Measurements from ENCODE around the gene CTNND1. TPM values are rescaled to one million over a fixed set of nuclear protein-coding genes. Genes with fewer than 3 reads are reported as not detected.

CTNND1 gene
- total RNA-seq, 1 experiment from 2014 or later, result 174 TPM

DNA sequence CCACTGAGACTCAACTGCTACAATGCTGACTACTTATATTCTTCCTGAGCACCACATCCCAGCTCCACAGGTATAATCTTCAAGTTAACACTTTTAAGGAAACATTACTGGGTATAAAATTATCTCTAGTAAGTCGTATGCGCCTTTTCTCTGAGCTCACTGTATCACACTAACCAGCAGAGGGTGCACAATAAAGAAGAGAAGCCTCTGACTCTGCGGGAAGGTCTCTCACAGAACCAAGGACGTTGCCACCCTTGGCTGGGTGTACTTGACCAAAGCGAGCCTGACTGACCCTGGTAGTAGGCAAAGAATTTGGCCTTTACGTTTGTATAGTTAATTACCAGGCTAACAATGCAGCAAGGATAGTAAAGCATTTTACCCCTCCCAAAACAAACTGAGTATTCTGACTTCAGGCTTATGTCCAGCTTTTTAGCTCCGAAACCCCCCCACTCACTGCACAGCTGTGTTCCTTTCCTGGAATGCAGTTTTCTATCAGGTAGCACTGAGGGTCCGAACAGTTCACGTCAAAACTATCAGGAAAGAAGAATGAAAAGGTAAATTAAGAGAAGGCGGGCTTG is 9.8 kb upstream of the CTNND1 start, which contains the start of gene BTBD18:
TSS of gene BTBD18 (minus strand) at position 144 of the 578 bp plus-strand sequence. CDS start 631 bp downstream, outside the sequence.
- Histone ChIP-seq H3K9me3 (ENCODE audit: low read depth, low read length, poor library complexity, severe bottlenecking) (no peaks in the 10 kb centered on the region), H3K4me1 (ENCODE audit: insufficient read depth, low read length, poor library complexity, severe bottlenecking) (no peaks in the 10 kb centered on the region), H3K4me3 (ENCODE audit: low read depth, low read length, poor library complexity, severe bottlenecking) (no peak within 1 kb of the TSS), H3K27me3 (replicated peaks; ENCODE audit: insufficient read depth, low read depth, low read length, poor library complexity) (no peaks in the 10 kb centered on the region), H3K27ac (ENCODE audit: low read depth, low read length, poor library complexity, severe bottlenecking) (no peak within 1 kb of the TSS), H3K36me3 (ENCODE audit: insufficient read depth, low read length, poor library complexity, severe bottlenecking) (no peaks in the 10 kb centered on the region)
- POLR2A ChIA-PET (ENCODE audit: low non-redundant PET), result interaction anchor here (0.6 to 1.4 kb wide), 3 partner anchors 10 to 49 kb away, joined by 3 to 8 read pairs (median 4); partner anchors contain the start of gene CTNND1
- no TSS peak for BruUV-seq (replicated peaks)
- DNase-seq (ENCODE audit: low spot score), result peak; percentile 76
- intact Hi-C loops (cut with micrococcal nuclease; ENCODE audit: unreplicated experiment), result loop anchor here (1.0 to 10.0 kb wide), 3 partner anchors 49 to 533 kb away; no protein-coding TSS in a partner anchor
- TF ChIP-seq, protein P1, sequence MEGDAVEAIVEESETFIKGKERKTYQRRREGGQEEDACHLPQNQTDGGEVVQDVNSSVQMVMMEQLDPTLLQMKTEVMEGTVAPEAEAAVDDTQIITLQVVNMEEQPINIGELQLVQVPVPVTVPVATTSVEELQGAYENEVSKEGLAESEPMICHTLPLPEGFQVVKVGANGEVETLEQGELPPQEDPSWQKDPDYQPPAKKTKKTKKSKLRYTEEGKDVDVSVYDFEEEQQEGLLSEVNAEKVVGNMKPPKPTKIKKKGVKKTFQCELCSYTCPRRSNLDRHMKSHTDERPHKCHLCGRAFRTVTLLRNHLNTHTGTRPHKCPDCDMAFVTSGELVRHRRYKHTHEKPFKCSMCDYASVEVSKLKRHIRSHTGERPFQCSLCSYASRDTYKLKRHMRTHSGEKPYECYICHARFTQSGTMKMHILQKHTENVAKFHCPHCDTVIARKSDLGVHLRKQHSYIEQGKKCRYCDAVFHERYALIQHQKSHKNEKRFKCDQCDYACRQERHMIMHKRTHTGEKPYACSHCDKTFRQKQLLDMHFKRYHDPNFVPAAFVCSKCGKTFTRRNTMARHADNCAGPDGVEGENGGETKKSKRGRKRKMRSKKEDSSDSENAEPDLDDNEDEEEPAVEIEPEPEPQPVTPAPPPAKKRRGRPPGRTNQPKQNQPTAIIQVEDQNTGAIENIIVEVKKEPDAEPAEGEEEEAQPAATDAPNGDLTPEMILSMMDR (conservative IDR thresholded peaks at IDR 0.05; ENCODE audit: low read depth, low read length), result peak; percentile 75
- no peak for TF ChIP-seq EZH2 (IDR thresholded peaks at IDR 0.05; ENCODE audit: borderline replicate concordance, low read depth, low read length, poor library complexity, severe bottlenecking)
- CTCF ChIA-PET, result interaction anchor here (1.0 to 3.5 kb wide), 4 partner anchors 10 to 49 kb away, joined by 4 to 89 read pairs (median 6); partner anchors contain the start of gene CTNND1

DNA sequence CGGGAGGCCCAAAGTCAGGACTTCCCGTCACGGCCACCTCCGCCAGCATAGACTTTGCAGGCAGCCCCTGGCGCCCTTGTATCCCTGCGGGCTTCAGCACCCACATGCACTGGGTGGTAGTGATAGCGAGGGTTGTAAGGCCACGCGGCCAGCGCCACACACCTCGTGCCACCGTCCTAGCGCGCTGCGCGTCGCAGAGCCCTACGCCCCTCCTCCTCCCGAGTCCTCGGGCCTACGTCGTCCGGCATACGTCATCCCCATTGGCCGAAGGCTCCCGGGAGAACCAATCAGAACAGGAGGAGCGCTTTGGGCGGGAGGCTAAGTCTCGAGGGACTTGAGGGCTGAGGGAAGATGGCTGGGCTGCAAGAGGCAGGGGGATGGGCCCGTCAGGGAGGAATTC is 8.6 kb upstream of the CTNND1 start:
- Histone ChIP-seq H3K4me3 (ENCODE audit: low read depth, low read length, poor library complexity, severe bottlenecking) (no peak overlapping the region), H3K4me1 (ENCODE audit: insufficient read depth, low read length, poor library complexity, severe bottlenecking) (no peaks in the 10 kb centered on the region), H3K27me3 (replicated peaks; ENCODE audit: insufficient read depth, low read depth, low read length, poor library complexity) (no peaks in the 10 kb centered on the region), H3K36me3 (ENCODE audit: insufficient read depth, low read length, poor library complexity, severe bottlenecking) (no peaks in the 10 kb centered on the region), H3K9me3 (ENCODE audit: low read depth, low read length, poor library complexity, severe bottlenecking) (no peaks in the 10 kb centered on the region), H3K27ac (ENCODE audit: low read depth, low read length, poor library complexity, severe bottlenecking) (no peak overlapping the region)
- peak; percentile 29 for DNase-seq (ENCODE audit: low spot score)
- BruUV-seq (replicated peaks), result no TSS peak
- intact Hi-C loops (cut with micrococcal nuclease; ENCODE audit: unreplicated experiment), result loop anchor here (10.0 kb wide), 2 partner anchors 252 to 532 kb away; no protein-coding TSS in a partner anchor
- CTCF ChIA-PET, result interaction anchor here (1.0 to 3.5 kb wide), 2 partner anchors 16 to 48 kb away, joined by 4 to 89 read pairs; no protein-coding TSS in a partner anchor
- POLR2A ChIA-PET (ENCODE audit: low non-redundant PET), result no interaction called here
- TF ChIP-seq, protein P1 (conservative IDR thresholded peaks at IDR 0.05; ENCODE audit: low read depth, low read length), result no peak
- no peak for TF ChIP-seq EZH2 (IDR thresholded peaks at IDR 0.05; ENCODE audit: borderline replicate concordance, low read depth, low read length, poor library complexity, severe bottlenecking)

DNA sequence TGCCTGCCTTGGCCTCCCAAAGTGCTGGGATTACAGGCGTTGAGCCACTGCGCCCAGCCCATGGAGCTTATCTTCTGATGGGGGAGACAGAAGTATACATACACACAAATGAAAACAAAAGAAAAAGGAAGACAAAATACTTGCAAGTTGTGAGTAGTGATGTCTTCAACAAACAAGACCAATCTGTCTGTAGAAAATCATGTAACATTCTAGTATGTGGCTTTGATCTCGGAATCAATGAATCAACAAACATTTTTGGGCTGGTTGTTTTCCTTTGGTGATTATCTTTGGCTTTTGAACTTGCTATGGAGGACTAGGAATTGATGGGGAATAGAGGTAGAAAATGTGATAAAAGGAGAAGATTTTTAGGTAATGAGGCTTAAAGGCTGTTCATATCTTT is 3.4 kb upstream of the CTNND1 start:
- H3K27ac ChIP-seq (ENCODE audit: low read depth, low read length, poor library complexity, severe bottlenecking), result no peak overlapping the region
- no peaks in the 10 kb centered on the region for H3K9me3 ChIP-seq (ENCODE audit: low read depth, low read length, poor library complexity, severe bottlenecking)
- DNase-seq (ENCODE audit: low spot score), result no peak
- CTCF ChIA-PET, result interaction anchor here (2.8 kb wide), 1 partner anchor 43 kb away, joined by 9 read pairs; no protein-coding TSS in a partner anchor
- intact Hi-C loops (cut with micrococcal nuclease; ENCODE audit: unreplicated experiment), result loop anchor here (5.0 to 10.0 kb wide), 3 partner anchors 247 to 754 kb away; no protein-coding TSS in a partner anchor
- TF ChIP-seq EZH2 (IDR thresholded peaks at IDR 0.05; ENCODE audit: borderline replicate concordance, low read depth, low read length, poor library complexity, severe bottlenecking), result no peak
- TF ChIP-seq, protein P1 (conservative IDR thresholded peaks at IDR 0.05; ENCODE audit: low read depth, low read length), result no peak
- POLR2A ChIA-PET (ENCODE audit: low non-redundant PET), result no interaction called here
- H3K36me3 ChIP-seq (ENCODE audit: insufficient read depth, low read length, poor library complexity, severe bottlenecking), result no peaks in the 10 kb centered on the region
- BruUV-seq (replicated peaks), result no TSS peak
- H3K4me1 ChIP-seq (ENCODE audit: insufficient read depth, low read length, poor library complexity, severe bottlenecking), result no peaks in the 10 kb centered on the region
- no peaks in the 10 kb centered on the region for H3K27me3 ChIP-seq (replicated peaks; ENCODE audit: insufficient read depth, low read depth, low read length, poor library complexity)
- no peak overlapping the region for H3K4me3 ChIP-seq (ENCODE audit: low read depth, low read length, poor library complexity, severe bottlenecking)
